GM19438 (cell line): ENCODE data around the gene JAZF1.
A peak's percentile ranks its signal among the peaks of the same experiment; 100 is the strongest.

Source experiments
- ATAC-seq: cut with Tn5 transposase; IDR thresholded peaks from one replicate; pipeline ENCODE4 v1.9.1; 2021; ENCODE audit warnings: low read depth; ENCODE audit not compliant: unreplicated experiment

JAZF1 gene

DNA sequence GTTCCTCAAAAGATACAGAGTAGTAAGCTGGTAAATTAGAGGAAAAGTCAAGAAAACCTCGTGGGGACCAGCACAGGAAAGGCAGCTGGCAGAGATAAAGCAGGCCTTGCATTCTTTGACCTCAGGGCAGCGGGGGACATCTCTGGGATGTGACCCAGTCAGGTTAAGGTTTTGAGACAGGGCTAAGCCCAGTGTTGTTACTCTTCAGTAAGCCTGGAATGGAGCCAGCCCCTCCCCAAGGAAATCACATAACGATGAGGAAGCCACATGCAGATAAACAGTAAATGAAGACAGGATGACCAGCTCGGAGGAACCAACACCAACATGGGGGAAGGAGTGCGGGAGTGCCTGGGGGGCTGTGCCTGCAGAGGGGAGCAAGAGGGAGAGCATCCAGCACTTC is 99.6 kb downstream of the JAZF1 start:
- ATAC-seq, result no peak

DNA sequence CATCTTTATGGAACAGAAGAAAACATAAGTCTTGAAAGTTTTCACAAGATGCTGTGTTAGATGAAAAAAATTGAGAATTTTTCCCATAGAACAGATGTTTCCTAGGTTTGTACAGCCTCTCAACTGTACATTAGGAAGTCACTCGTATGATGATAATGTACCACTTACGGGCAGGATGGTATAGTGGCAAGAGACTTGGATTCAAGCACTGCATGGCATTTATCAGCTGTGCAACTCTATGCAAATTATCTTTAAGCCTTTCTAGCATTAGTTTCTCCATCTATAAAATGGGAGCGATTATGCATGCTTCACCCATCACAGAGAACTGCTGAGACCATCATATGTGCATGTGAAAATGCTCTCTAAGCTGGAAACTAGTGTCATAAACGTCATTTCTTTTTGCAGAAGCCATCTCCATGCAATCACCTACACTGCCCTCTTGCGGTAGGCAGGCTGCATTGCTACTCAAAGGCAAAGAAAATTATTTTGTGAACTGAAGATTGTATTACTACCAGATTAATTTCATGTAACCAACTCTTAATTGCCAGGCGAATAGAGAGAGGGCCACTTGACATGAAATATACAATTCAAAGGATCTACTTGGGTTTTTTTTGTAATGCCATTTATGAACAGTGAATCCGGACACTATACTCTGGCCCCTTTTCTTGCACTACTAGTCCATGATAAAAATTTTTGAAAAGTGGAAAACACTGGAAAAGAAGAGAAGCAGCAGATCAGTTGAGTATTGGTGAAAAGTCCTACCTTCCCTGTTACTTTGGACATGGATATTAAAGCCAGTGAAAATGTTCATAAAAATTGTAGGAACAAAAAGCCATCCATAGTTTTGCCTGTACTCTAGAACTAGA is 102.3 kb downstream of the JAZF1 start:
- ATAC-seq, result no peak

DNA sequence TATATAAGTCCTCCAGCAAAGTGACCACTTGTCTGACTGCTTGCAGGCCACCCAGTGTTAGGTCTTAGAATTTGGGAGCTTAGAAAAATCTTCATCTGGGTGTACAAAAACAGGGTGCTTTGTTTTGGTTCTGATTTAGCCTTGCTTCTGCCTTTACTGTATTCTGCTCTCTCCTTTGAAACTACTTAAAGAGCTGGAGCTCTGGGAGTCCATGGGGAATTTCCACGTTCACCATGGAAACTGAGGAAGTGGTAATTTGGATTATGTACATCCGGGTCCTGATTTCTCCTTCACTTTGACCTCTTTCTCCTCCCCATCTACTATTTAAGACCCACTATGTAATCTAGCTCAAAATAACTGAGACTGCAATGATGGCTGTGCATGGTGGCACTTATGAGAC is 103.0 kb downstream of the JAZF1 start:
- no peak for ATAC-seq

DNA sequence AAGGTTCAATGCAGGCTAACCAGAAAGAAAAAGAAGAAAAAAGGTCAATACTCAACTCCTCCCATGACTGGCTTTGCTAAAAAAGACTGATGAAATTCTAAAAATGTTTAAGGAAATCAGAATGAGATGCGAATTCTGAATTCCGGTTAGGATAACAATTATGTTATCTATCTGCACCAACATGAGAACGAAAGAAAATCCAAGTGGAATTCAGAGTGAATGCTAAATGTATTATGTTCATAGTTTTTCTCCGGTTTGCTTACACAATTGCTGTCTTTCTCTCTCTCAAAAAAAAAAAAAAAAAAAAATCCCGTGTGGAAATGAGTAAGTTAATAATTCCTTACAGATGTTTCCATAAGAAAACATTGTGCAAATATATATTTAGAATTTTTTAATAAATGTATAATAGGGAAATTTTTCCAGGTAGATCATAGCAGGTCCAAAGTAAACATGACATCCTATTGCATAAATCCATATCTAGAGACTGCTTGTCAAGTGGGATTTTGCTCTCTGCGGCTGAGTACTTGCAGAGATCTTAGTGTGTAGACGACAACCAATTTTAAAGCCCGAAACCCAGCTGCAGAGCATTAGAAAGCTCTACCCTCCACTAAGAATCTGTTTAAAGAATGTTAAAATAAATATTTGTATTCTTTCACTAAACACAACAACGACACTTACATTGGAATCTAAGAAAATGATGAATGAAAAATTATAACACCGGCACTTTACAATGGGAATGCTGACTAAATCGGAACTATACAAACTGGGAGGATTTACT is 104.0 kb downstream of the JAZF1 start:
- ATAC-seq, result no peak

DNA sequence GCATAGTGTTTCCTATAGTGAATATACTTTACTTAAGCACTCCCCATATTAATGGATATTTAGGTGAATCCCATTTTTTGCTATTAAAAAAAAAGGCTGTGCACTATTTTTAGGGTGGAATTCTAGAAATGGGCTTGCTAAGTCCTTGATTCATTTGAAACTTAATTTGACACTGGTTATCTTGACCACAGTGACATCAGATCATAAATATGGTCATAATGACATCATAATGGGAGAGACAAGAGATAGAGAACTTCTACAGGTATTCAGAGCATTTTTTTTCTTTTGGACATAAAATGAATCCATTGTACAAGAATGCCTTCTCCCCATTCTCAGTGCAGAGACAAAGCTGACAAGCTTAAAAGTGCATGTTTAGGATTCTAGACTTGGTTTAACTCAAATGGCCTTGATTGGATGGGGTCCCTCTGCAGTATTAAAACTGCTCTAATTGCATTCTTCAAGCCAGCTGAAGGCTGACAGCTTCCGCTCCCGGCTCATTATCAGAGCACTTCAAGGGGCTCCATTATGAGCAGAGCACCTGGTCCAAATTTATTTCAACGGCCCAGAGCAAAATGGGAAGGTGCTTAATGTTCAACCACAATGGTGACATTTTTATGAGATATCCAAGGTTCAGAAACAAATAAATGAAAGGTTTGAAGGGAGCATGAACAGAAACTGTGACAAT is 104.8 kb downstream of the JAZF1 start:
- ATAC-seq, result no peak

DNA sequence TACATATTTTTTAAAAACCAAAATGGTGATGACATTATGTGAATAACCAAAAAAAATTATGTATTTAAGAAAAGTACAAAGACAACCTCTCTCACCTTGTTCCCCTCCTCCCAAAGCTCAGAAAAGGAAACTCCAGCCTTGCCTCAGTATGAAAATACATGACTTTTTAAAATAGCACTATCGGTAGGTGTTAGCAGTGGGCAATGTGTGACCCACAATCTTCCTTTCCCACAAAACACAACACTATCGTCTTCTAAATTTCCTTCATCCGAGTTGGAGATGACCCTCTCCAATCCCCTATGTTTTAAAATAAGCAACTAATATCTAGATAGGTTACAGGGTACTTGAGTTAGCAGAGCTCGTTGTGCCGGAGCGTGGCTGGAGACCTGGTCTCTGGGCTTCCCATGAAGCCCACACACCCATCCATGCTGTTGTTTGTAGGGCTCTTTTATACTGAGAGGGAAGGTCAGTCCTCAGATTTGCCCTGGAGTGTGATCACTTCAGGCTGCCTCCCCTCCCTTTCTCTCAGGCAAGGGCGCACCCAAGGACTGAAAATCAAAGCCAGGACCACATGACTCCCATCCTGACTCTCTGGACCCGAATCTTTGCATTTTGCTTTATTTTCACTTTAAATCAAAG is 107.6 kb downstream of the JAZF1 start:
- no peak for ATAC-seq

DNA sequence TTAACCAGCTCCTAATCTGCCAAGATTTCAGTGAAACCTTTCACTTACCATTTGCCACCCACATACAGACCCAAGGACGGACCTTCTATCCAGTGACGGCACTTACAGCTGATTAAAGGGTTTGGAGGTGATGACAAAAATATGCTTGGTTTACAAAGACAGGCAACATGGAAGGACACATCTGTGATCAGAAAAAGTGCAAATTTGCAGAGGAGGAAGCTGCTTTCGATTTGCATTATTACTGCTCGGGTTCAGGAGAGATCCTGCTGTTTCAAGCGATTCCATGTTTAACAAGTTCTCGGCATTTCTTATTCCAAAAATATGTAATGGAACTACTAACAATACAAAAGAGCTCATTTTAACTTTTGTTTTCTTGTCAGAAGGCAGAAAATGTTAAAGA is 109.0 kb downstream of the JAZF1 start:
- ATAC-seq, result no peak

DNA sequence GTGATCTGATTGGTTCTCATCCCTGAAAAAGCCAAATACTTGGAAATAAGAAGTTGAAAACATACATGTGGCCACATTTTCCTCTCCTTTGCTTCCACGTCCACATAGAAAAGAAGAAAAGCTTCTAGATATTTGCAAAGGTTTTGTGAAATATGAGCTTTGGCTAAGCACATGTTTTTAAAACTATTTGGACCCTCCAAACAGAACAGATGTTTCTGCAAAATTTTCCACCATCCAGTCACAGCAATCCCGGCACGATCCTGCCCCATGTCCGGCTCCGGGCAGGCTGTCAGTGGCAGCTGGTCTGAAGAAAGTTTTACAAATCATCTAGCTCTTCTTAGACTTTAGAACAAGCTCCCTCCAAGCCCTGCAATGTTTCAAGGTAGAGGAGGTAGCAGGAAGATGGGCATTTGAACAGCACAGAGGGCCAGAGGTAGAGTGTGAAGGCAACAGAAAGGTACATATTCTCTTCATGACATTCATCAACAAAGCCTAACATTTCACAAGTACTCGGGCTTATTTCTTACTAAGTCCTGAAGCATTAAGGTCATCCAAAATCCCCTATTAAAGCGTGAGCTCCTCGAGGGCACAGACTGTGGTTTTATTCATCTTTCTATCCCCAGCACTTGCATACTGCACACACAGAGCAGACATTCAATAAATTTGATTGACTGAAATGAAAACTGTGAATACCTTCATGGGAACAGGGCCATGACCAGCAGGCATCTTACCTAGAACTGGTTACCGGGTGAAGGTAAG is 110.1 kb downstream of the JAZF1 start:
- ATAC-seq, result no peak

DNA sequence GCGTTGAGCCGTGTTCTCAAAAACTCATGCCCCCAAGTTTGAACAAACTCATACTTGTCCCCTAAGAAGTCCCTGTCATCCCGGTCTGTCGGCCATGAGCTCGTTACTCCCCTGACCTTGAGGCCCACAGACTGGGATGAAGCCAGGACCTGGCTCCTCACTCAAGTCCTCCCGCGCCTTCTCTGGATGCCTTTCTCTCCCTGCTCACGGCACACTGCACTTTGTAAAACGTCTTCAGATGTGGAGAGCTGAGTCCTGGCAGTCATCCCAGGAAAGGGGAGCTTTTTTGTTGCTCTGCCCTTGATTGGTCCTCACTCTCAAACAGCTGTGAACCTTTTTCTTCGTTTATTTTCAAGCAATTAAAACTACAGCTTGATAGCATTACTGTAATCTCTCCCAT is 110.8 kb downstream of the JAZF1 start:
- no peak for ATAC-seq

DNA sequence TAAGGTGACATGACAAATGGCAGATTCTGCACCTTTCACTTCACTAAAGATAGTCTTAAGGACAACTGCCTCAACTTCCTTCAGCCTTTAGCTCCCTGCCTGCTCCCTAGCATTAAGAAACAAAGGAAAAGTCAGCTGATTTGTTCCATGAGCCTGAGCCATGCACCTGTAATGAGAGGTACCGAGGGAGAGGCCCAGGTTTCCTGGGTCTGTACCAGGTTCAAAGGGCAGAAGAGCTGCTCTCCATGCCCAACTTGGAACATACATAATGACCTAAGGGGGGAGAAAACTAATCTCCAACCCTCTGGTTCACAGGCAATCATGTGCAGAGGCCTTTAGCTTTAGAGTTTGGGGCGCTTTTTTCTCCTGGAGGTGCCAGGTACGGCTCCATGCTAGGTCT is 111.2 kb downstream of the JAZF1 start:
- no peak for ATAC-seq

DNA sequence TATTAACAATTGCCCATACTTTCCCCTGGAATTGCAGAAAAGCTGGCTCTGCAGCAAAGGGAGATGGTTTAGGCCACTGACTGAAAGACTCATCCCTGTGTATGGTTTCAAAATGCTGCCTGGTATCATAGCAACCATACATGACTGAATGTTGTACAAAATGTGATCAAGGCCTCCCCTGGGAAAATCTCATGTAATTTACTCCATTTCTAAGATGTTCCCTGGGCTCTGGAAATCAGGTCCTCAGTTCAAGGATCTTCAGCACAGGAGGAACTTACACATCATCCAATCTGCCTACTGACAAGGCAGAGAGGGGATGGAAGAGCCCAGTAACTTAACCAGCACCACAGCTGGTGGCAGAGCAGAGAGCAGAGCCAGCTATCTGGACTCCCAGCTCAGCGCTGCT is 111.8 kb downstream of the JAZF1 start:
- no peak for ATAC-seq

DNA sequence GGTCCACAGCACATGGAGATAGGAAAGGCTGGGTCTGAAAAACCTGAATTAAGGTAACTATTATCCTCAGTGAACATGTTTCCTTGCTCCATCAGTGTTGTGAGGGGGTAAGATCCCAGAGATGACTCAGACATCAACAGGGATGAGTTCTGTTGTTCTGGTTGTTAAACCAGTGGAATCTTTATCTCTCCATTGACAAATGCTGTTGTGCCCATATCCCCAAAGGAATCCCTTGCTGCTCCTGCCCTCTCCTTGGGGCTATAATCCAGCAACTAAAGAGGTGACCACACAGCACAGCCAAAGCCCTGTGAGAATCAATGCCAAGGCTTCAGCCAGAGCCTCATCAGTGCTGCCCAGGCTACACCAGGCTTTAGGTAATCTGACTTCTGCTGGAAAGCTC is 113.4 kb downstream of the JAZF1 start:
- no peak for ATAC-seq

DNA sequence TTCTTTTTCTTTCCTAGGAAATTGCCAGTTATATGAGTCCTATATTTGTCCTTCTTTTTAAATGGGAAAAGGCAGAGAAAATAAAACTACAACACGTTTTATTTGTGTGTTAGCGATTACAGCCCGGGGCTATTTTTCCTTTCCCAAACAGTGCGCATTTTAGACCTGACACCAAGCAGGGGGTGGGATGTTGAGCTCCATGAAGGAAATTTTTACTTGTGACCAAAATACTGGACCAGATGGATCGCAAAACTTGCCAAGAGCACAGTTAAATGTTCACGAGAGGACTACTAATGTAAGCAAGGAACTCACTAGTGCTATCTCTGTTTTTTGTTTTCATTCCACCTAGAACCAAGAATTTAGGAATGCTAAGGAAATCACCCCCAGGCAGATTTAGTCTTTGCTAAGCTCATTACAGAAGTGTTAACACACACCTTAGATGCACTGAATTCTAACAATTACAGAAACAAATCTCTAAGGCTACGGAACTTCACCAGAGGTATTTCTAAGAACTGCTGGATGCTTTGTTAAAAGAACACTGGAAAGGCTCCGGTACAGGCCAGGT is 114.8 kb downstream of the JAZF1 start:
- ATAC-seq, result no peak

DNA sequence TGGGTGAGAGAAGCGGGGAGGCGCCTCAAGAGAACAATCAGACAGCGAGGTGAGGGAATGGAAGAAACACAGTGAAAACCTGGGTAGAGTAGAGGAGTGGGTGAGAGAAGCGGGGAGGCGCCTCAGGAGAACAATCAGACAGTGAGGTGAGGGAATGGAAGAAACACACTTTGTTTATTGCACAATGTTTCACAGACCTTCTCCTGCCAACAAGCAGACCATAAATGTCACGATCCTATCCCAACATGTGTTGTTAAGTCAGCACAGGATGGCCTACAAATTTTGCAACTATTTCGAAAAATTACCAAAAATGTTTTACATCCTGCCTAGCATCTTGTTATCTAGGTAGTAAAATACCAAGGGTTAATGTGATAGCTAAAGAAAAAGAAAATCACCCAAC is 115.3 kb downstream of the JAZF1 start:
- no peak for ATAC-seq

DNA sequence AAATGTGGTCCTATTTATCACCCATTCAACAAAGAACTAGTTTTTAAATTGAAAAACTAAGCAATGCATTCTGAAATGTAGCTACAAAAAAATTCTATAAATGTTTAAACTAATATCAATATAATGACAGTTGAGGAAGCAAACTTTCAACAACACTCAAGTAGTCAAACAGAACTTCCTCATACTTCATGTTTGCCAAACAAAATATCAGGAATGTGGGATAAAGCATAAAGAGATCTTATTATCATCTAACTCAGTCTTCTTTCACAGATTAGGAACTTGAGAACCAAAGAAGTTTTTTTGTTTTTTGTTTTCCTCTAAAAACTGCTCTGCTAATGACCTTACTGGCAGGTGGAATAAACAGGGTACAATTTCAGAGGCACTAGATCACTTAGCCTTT is 116.2 kb downstream of the JAZF1 start:
- ATAC-seq, result no peak

DNA sequence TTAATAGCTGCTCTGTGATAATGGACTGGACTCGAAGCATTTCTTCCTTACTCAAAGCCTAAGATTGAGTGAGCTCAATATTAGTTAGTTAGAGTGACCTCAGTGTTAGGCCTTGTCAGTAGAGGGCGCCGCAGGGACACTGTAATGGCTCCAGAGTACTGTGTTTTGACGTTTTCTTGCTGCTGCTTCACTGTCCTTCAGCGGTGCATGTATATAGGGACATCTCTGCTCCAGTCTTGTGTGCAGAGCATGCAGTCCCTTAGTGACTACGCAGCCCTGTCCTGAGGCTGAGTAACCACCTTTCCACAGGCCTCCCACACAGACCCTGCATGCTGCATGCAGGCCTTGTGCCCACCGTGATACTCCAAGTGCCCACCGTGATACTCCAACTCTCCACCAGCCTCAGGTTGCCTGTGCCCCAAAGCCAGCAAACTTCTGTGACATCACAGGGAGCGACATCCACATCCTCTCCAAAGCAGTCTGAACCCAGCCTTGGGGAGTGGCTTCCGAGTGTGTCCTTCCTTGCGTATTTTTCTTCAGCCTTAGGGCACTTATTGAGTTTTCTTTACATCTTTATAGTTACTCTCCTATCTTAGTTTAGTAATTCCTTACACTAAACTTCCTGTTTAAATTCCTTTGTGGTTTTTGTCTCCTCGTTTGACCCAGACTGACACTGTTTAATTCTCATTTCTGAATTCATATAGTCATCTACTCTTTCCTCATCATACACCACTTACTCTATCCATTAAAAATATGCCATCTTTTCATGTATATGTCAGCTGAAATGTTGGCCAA is 118.2 kb downstream of the JAZF1 start:
- peak; percentile 78 for ATAC-seq

DNA sequence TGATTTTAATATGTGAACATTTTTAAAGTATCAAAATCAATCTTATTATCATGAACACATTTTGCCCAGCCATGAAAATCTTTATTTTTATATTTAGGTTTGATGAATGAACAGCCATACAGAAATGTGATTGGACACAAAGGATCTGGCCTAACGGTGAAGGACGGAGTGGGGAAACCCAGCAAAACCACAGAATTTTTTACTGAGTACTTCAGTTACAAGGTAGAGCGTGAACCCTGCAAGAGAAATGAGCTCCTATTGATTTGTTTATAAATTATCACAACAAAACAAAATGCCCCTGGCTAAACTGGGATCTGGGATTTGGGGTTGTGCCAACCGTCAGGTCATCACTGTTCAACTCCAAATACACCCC is 118.8 kb downstream of the JAZF1 start:
- peak; percentile 18 for ATAC-seq

DNA sequence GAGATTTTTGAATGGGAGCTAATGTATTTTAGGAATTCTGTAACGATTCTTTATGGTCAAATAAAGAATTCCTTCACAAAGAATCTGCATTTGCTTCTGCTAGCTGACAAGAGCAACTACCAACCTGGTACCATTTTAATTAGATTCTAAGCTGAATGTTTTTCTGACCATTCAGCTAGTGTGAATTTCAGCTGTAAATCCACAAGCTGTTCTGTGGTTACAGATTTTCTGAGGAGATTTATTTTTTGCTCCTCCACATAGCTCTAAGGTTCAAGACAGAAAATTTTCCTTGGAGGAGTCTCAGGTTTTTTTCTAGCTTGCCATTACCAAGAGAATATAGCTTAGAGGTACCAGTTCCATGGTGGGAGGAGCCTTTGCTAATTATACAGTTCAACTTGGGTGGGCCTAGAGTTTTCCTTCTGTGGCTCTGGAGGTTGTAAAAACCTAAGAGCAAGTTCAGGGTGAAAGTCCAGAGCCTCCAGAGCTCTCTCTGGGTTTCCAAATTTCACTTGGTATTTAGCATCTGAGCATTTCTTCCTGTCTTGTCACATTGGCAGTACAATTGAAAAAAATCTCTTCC is 120.1 kb downstream of the JAZF1 start:
- ATAC-seq, result no peak

DNA sequence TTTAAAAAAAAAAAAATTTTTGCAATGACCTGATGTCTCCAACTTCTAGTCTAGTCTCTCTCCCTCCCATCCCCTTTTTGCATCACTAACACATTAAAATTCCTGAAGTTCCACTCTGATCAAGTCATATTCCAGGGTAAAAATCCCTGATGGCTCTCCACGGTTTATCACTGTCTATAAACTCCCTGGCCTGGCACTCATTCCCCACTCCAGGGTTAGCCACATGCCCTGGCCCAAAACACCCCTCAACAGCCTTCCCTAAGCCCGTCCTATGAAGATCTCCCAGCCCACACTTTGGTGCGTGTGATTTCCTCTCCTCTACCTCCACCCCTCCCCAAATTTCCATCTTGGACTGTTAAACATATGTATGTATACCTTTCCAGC is 125.4 kb downstream of the JAZF1 start:
- ATAC-seq, result no peak
